ENCODE results near the gene CIB1. TPM values are rescaled to one million over a fixed set of nuclear protein-coding genes. Genes with fewer than 3 reads are reported as not detected.

The CIB1 gene
- total RNA-seq, 2 donors from 2014 or later: 18.0 to 35.6 TPM

DNA sequence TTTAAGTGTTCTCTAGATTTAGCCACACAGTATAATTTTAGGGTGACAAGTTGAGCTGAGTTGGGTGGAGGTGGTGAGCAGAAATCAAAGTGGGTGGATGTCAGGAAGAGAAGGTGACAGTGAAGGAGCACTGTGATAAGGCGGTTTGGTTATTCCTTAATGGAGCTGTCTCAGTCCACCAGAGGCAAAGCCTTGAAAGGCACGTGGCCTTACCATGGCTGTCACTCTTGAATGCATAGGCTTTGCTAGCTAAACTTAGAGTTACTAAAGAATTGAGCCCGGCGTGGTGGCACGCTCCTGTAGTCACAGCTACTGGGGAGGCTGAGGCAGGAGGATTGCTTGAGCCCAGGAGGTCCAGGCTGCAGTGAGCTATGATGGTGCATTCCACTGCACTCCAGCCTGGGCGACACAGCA lies 15.1 kb upstream of the CIB1 start:
- peak overlapping the region; percentile 89 for H3K4me3 ChIP-seq
- H3K36me3 ChIP-seq: no peaks in the 10 kb centered on the region
- DNase-seq (ENCODE audit: low spot score) (no peak), ATAC-seq (ENCODE audit: insufficient number of reproducible peaks, low FRiP score, low read depth) (no peak)
- H3K27me3 ChIP-seq (replicated peaks; ENCODE audit: insufficient read depth): no peaks in the 10 kb centered on the region
- no peaks in the 10 kb centered on the region for H3K9me3 ChIP-seq
- H3K27ac ChIP-seq: no peak overlapping the region
- H3K4me1 ChIP-seq (ENCODE audit: control insufficient read depth in 1 of 2, low read depth in 2 of 2): peaks cover 0 to 4% of the 10 kb centered on the region in 2 donors
- TF ChIP-seq, protein P1, sequence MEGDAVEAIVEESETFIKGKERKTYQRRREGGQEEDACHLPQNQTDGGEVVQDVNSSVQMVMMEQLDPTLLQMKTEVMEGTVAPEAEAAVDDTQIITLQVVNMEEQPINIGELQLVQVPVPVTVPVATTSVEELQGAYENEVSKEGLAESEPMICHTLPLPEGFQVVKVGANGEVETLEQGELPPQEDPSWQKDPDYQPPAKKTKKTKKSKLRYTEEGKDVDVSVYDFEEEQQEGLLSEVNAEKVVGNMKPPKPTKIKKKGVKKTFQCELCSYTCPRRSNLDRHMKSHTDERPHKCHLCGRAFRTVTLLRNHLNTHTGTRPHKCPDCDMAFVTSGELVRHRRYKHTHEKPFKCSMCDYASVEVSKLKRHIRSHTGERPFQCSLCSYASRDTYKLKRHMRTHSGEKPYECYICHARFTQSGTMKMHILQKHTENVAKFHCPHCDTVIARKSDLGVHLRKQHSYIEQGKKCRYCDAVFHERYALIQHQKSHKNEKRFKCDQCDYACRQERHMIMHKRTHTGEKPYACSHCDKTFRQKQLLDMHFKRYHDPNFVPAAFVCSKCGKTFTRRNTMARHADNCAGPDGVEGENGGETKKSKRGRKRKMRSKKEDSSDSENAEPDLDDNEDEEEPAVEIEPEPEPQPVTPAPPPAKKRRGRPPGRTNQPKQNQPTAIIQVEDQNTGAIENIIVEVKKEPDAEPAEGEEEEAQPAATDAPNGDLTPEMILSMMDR (IDR thresholded peaks at IDR 0.05): no peak

DNA sequence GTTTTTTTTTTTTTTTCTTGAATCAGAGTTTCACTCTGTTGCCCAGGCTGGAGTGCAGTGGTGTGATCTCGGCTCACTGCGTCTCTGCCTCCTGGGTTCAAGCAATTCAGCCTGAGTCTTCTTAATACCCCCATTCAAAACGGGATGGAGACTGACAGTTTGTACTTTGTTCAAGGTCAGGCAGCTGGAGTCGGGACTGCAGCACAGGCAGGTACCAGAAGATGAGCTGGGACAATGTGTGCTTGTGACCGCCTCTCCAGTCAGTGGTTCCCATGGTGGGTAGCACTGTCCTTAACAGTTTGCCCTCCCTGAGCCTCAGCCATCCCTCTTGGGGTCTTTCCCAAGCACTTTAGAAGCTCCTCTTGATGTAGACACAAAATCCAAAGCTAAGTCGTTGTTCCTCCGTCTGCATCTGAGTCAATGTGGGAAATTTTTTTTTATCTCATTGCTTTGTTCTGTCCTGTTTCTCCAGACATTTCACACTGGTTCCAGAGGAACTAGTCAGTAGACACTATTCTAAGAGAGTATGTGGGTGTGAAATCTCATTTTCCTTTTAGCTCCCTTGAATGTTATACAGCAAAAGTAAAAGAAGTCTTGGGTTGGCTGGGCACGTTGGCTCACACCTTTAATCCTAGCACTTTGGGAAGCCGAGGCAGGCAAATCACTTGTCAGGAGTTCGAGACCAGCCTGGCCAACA lies 10.3 kb upstream of the CIB1 start:
- Histone ChIP-seq H3K27me3 (replicated peaks; ENCODE audit: insufficient read depth) (no peaks in the 10 kb centered on the region), H3K27ac (no peak overlapping the region), H3K4me1 (ENCODE audit: control insufficient read depth in 1 of 2, low read depth in 2 of 2) (no peaks in the 10 kb centered on the region), H3K4me3 (no peak overlapping the region), H3K9me3 (no peaks in the 10 kb centered on the region), H3K36me3 (no peaks in the 10 kb centered on the region)
- TF ChIP-seq, protein P1 (IDR thresholded peaks at IDR 0.05): no peak
- ATAC-seq (ENCODE audit: insufficient number of reproducible peaks, low FRiP score, low read depth) (no peak), DNase-seq (ENCODE audit: low spot score) (no peak)

DNA sequence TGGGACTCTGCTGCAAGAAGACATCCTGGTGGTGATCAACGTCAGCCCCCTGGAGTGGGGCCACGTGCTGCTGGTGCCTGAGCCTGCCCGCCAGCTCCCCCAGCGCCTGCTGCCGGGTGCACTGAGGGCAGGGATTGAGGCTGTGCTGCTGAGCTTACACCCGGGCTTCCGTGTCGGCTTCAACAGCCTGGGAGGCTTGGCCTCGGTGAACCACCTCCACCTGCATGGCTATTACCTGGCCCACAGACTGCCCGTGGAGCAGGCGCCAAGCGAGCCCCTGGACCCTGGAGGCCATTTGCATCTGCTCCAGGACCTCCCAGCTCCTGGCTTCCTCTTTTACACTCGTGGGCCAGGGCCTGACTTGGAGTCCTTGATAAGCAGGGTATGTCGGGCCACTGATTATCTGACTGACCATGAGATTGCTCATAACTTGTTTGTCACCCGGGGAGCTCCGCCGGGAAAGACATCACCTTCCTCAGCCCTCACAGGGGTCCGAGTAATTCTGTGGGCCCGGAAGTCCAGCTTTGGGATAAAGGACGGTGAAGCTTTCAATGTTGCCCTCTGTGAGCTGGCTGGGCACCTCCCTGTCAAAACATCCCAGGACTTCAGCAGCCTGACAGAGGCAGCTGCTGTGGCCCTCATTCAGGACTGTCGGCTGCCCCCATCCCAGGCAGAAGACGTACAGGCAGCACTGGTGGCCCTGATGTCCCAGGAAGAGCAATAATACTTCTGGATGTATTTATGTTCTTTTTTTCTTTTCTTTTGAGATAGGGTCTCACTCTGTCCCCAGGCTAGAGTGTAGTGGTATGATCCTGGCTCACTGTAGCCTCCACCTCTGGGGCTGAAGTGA lies 7.8 kb upstream of the CIB1 start:
- Histone ChIP-seq H3K27ac (no peak overlapping the region), H3K36me3 (no peaks in the 10 kb centered on the region), H3K4me3 (no peak overlapping the region), H3K27me3 (replicated peaks; ENCODE audit: insufficient read depth) (no peaks in the 10 kb centered on the region), H3K9me3 (no peaks in the 10 kb centered on the region), H3K4me1 (ENCODE audit: control insufficient read depth in 1 of 2, low read depth in 2 of 2) (no peaks in the 10 kb centered on the region)
- TF ChIP-seq, protein P1 (IDR thresholded peaks at IDR 0.05): no peak
- ATAC-seq (ENCODE audit: insufficient number of reproducible peaks, low FRiP score, low read depth): no peak
- DNase-seq (ENCODE audit: low spot score): no peak

DNA sequence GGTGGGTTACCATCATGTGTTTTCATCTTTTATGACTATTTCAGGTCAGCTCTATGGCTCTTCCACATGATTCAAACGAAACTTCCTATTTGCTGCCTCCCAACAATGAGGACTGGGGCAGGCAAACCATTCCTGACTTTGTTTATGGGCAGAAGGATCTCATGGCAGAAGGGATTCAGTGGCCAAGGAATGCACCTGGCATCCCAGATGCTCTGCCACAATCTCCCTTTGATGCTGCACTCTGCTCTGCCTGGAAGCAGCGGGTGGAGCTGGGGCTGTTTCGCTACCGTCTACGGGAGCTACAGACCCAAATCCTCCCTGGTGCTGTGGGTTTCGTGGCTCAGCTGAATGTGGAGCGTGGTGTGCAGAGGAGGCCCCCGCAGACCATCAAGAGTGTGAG lies 7.1 kb upstream of the CIB1 start:
- TF ChIP-seq, protein P1 (IDR thresholded peaks at IDR 0.05): no peak
- no peak overlapping the region for H3K4me3 ChIP-seq
- H3K27me3 ChIP-seq (replicated peaks; ENCODE audit: insufficient read depth): no peaks in the 10 kb centered on the region
- H3K27ac ChIP-seq: no peak overlapping the region
- no peaks in the 10 kb centered on the region for H3K9me3 ChIP-seq
- DNase-seq (ENCODE audit: low spot score) (no peak), ATAC-seq (ENCODE audit: insufficient number of reproducible peaks, low FRiP score, low read depth) (no peak)
- H3K36me3 ChIP-seq: no peaks in the 10 kb centered on the region
- no peaks in the 10 kb centered on the region for H3K4me1 ChIP-seq (ENCODE audit: control insufficient read depth in 1 of 2, low read depth in 2 of 2)

DNA sequence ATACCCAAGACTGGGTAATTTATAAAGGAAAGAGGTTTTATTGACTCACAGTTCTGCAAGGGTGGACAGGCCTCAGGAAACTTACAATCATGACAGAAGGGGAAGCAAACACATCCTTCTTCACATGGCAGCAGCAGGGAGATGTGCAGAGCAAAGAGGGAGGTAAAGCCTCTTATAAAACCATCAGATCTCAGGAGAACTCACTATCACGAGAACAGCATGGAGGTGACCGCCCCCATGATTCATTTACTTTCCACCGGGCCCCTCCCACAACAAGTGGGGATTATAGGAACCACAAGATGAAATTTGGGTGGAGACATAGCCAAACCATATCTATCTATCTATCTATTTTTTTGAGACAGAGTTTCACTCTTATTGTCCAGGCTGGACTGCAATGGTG lies 5.6 kb upstream of the CIB1 start:
- no peak overlapping the region for H3K27ac ChIP-seq
- no peaks in the 10 kb centered on the region for H3K36me3 ChIP-seq
- no peak overlapping the region for H3K4me3 ChIP-seq

More for the DNA sequence above, 5.6 kb upstream of the CIB1 start:
- DNase-seq (ENCODE audit: low spot score) (no peak), ATAC-seq (ENCODE audit: insufficient number of reproducible peaks, low FRiP score, low read depth) (no peak)
- TF ChIP-seq, protein P1 (IDR thresholded peaks at IDR 0.05): no peak
- H3K9me3 ChIP-seq: no peaks in the 10 kb centered on the region
- H3K4me1 ChIP-seq (ENCODE audit: control insufficient read depth in 1 of 2, low read depth in 2 of 2): peaks cover 6% of the 10 kb centered on the region in 2 donors
- no peaks in the 10 kb centered on the region for H3K27me3 ChIP-seq (replicated peaks; ENCODE audit: insufficient read depth)

Data from thoracic aorta (tissue), 2 donors.